DLD1 (cell line): ENCODE results near the gene GPX2.

Source experiments
- in situ Hi-C: cut with HindIII; loops from 2 replicates; pipeline ENCODE4 v1.10.0; 2017; ENCODE audit warnings: low sequenced_read_pairs

The GPX2 gene

DNA sequence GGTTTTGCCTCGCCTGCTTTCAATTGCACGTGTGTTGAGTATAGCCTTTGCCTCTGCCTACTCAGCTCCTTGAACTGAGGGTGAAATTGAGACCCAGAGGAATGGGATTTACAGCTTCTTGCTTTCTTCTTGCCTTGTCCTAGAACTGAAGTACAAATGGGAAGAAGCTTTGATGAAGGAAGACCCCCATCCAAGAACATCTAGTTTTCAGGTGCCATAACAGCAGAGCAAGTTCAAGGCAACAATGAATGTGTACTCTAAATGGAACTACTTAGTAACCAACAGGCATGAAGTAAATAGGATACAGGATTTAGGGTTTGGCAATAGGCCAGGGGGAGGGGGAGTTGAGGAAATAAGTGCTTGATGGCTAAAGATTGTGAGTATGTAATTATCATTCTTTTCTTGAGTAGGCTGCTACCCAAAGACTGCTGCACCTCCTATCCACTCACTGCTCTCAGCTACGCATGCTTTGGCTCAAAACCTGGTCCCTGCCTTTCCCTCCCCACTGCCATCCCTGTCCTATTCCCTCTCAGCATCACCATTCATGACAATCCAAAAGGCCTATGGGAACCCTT is 2.1 kb downstream of the GPX2 start:
- in situ Hi-C loops: no loop called here

DNA sequence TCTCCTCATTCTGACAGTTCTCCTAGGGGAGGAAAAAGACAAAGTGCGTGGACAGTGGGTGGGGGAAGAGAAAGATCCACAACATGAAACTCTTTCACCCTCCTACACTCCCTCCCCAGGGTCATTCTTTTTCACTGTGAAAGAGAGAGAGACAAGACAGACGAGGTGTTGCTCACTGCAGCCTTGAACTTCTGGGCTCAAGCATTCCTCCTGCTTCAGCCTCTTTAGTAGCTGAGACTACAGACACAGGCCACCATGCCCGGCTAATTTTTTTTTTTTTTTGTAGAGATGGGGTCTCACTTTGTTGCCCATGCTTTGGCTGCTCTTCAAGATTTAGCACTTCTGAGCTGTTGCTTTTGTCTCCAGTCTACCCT is 2.7 kb downstream of the GPX2 start:
- in situ Hi-C loops: no loop called here

- in situ Hi-C loops: no loop called here
Measured at GRCh38 chr14:64938972-64939816, 3.4 kb downstream of the GPX2 start.

- in situ Hi-C loops: no loop called here
Measured at GRCh38 chr14:64937821-64938193, 4.7 kb downstream of the GPX2 start.

GRCh38 chr14:64937171-64937820 is 5.2 kb downstream of the GPX2 start:
- in situ Hi-C loops: no loop called here

DNA sequence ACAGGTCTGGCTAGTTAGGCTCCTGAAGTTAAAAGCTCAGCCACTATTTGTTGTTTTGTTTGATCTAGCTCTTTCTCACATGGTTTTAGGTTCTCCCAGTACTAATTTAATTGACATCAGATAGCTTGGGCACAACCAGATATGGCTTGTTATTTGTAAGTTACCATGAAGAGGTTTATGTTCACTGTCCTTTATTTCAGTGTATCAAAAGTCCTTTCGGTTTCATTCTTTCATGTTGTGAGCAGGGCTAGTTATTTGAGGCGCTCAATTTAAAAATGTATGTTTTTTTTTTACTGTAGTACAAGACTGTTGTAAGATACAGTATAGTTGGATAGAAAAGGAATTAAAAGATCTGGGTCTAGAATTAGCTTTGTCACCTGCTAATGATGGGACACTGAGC is 7.0 kb downstream of the GPX2 start:
- in situ Hi-C loops: no loop called here

DNA sequence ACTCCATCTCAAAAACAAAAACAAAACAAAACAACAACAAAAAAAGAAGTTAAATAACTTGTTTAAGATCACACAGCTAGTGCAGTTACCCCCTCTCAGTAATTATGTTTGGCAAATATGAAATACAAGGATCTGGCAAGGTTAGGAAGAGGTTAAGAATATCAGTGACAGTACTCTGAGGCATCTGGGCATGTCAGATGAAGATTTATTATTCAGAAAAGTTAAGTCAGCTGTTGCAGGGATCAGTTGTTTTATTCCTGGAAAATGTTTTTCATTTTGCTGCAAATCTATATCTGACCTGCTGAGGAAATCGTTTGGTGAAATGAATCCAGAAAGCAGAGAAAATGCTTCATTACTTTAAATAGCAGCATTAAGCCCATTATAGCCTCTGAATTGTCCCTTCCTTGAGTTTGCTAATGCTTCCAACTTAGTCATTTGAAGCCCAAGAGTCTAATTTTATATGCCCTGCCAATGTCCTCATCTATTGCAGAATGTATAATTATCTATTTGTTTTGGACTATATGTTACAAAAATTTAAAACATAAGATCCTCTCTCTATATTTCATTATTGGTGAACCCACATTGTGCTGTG is 8.1 kb downstream of the GPX2 start:
- in situ Hi-C loops: no loop called here

GRCh38 chr14:64932231-64932630 is 10.3 kb downstream of the GPX2 start:
- in situ Hi-C loops: no loop called here

GRCh38 chr14:64931123-64931522 is 11.4 kb downstream of the GPX2 start:
- in situ Hi-C loops: no loop called here

DNA sequence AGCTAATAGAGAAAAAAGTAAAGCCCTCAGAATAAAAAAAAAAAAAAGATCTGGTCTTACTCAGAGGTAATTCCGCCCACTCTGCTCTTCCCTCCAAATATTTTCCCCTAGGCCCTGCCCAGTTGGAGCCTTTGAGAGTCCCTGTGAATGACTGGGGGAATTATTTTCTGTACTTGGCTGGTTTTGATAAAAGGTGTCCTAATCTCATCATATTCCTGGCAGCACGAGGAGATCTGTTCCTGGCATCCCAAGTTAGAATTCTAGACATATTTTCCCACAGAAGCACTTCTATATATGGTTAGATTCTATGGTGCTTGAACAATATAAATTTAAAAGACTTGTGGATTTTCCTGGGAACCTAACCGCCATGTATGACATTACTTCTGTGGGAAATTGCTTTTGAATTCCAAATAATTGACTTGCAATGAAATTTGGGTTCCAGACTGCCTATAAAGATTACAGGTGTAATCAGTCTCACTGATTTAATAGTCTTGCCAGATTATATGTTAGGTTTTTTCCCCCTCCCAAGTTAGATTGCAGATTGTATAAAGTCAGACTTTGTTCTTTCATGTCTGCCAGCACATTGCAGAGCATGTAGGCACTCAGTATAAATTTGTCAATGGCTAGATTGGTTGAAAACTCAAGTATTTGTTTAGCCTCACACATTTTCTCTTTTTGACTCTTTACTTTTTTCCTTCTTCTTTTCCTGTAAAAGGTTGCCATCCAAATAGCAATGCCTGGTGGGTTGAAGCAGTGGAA is 12.3 kb downstream of the GPX2 start:
- in situ Hi-C loops: no loop called here

DNA sequence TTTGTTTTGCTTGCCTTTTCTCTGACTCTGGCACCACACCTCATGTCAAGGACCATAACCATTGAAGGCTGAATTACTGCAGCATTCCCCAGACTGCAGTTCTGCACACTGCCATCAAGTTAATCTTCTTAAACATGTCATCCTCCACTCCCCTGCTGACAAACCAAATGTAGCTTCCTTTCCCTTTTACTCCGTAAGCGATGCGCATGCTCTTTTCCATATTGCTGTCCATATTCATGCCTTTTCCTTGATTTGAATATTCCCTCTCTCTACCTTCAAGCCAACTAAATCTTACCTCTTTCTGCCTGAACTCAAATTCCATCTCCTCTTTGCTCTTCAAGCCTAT is 13.6 kb downstream of the GPX2 start:
- in situ Hi-C loops: no loop called here

- in situ Hi-C loops: no loop called here
Measured at GRCh38 chr14:64928239-64929013, 14.1 kb downstream of the GPX2 start.

DNA sequence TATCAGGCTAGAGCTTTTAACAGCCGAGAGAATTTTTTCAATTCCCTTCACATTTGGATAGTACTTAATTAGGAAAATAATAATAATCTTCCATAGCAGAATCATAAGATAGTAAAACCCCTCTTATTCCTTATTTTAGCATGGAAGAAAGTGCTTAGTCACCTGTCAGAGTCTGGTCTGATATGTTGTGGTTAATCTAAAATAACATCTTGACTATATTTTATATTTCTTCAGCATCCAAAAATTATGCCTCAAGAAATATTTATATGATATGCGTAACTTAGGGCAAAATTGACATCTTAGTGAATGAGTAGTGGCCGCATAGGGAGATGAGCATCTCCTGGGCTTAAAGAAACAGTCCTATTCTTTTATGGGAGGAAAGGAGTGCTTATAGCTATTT is 15.5 kb downstream of the GPX2 start:
- in situ Hi-C loops: no loop called here

DNA sequence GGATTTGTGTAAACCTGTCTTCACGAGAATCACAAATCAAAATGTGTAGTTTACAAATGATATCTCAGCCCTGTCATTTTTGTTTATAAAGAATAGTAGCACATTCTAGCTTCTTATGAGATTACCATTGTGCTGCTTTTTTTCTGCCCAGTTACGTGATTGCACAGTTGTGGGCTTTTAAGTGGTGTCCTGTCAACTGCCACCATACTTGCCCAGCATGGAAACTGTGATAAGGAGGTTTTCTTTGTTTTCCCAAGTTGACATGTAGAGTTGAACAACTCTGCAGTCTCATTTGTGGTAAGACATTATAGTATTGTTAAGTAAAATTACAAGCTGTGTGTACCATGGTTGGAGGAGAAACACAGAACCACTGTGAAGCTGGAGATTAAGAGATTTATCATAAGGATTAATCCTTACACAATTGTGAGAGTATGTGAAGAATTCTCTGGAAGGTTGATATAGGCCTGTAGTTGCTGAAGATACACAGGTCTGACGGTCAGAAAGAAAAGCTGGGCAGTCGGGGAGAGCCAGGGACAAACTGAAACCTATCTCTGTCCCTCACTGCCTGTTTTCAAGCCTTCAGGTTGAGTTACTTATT is 16.0 kb downstream of the GPX2 start:
- in situ Hi-C loops: no loop called here

DNA sequence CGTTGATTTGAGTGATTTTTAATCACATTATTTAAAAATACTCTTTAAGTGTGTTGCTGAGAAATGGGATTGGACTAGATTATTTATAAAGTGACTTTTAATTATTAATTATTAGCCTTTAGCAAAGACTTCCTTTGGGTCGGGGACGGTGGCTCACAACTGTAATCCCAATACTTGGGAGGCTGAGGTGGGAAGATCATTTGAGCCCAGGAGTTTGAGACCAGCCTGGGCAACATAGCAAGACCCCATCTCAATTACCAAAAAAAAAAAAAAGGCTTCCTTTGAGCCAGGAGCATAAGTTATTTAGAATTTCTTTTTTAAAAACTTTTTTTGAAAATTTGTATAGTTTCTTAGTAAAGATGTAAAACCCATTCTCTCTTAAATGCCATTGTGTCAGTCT is 19.5 kb downstream of the GPX2 start:
- in situ Hi-C loops: no loop called here

DNA sequence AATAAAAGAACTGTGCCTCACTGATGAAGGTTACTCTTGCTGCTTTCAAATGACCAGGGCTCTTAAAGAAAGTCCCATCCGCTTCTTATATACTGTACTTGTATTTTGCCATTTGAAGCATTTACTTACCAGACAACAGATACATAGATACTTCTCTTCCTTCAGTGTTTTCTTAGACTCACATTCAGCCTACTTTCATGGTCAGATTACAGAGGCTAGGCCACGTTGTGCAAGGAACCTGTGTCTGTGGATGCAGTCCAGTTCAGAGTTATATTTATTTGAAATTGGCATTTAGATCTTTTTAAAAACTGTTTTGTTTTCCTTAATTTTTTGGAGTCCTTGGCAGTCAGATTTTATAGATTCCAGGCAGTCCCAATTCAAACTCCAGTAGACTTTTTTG is 22.1 kb downstream of the GPX2 start:
- in situ Hi-C loops: no loop called here

- in situ Hi-C loops: no loop called here
Measured at GRCh38 chr14:64919618-64920017, 22.9 kb downstream of the GPX2 start.

DNA sequence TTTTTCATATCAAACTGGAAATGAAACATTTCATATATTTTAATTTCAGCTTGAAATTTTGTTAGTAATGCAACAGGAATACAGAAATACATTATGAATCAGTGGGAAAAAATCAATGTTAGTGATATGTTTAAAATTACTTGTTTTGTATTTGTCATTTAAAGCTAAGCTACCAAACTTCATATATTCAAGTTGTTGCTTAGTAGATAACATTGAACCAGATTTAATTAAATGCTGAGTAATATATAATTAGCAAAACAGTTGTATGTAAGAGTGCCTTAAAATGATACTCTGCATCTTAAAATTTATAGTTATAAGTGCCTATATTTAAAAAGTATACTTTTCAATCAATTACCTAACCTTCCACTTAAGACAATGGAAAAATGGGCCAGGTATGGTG is 23.3 kb downstream of the GPX2 start:
- in situ Hi-C loops: no loop called here

- in situ Hi-C loops: no loop called here
Measured at GRCh38 chr14:64918216-64918615, 24.3 kb downstream of the GPX2 start.

- in situ Hi-C loops: no loop called here
Measured at GRCh38 chr14:64915797-64916196, 26.7 kb downstream of the GPX2 start.
